ENCODE data around the gene PFDN6.
A peak's percentile ranks its signal among the peaks of the same experiment; 100 is the strongest.
"Not testable (repeated sequence)": the region's sequence is repeated elsewhere in the genome, so short reads cannot be mapped to it uniquely, and the experiment has no call there.

The PFDN6 gene

DNA sequence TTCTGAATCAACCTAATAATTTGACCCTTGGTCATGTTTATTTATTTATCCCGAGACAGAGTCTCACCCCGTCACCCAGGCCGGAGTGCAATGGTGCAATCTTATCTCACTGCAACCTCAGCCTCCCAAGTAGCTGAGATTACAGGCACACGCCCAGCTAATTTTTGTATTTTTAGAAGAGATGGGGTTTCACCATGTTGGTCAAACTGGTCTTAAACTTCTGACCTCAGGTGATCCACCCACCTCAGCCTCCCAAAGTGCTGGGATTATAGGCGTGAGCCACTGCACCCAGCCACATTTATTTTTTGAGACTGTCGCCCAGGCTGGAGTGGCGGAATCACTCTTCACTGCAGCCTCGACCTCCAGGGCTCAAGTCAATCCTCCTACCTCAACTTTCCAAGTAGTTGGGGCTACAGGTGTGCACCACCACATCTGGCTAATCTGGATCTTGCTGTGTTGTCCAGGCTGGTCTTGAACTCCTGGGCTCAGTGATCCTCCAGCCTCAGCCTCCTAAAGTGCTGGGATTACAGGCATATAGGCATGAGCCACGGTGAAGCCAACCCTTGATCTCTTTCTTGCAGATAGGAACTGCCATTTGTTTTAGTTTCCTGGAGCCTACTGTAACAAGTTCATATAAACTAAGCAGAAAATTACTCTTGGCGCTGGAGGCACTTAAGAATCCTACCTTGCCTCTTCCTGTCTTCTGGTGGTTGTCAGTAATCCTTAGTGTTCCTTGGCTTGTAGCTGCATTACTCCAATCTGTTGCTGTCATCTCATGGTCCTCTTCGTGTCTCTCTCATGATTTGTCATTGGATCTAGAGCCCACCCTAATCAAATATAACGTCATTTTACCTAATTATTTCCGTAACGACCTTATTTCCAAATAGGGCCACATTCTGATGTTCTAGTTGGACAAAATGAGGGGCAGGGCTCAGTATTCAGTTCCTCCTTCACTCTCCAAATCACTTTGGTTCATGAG lies 15.2 kb upstream of the PFDN6 start:
- DNase-seq: no peak

DNA sequence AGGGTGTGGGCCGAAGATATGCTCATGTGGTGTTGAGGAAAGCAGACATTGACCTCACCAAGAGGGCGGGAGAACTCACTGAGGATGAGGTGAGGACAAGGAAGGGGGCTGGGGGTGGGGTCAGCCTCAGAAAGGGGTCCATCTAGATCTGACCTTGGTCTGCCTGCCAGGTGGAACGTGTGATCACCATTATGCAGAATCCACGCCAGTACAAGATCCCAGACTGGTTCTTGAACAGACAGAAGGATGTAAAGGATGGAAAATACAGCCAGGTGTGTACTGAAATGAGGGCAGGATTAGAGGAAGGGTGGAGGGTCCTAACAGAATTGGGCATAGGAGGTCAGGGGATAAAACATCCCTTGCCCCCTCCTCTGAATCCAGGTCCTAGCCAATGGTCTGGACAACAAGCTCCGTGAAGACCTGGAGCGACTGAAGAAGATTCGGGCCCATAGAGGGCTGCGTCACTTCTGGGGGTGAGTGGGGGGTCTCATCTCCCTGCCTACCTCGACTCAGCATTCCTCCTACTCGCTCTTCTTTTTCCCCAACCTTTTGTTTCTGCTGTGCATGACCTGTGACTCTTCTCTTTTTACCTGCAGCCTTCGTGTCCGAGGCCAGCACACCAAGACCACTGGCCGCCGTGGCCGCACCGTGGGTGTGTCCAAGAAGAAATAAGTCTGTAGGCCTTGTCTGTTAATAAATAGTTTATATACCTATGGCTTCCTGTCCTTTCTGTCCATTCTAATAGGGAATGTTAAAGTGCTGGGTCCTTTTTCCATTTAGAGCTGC lies 13.4 kb upstream of the PFDN6 start:
- DNase-seq: not testable (repeated sequence)

DNA sequence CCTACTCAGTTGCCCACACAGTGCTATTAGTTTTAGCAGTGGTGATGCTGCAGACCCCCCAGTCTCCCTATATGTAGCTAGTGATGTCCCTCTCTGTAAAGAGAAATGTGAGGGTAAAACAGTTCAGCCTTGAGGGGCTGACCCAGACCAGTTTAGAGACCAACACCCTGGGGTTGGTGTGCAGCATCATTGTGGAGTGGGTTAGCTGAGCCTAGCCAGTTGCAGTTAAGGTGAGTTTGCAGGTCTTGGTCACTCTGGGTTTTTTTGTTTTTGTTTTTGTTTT lies 12.9 kb upstream of the PFDN6 start:
- DNase-seq: no peak

DNA sequence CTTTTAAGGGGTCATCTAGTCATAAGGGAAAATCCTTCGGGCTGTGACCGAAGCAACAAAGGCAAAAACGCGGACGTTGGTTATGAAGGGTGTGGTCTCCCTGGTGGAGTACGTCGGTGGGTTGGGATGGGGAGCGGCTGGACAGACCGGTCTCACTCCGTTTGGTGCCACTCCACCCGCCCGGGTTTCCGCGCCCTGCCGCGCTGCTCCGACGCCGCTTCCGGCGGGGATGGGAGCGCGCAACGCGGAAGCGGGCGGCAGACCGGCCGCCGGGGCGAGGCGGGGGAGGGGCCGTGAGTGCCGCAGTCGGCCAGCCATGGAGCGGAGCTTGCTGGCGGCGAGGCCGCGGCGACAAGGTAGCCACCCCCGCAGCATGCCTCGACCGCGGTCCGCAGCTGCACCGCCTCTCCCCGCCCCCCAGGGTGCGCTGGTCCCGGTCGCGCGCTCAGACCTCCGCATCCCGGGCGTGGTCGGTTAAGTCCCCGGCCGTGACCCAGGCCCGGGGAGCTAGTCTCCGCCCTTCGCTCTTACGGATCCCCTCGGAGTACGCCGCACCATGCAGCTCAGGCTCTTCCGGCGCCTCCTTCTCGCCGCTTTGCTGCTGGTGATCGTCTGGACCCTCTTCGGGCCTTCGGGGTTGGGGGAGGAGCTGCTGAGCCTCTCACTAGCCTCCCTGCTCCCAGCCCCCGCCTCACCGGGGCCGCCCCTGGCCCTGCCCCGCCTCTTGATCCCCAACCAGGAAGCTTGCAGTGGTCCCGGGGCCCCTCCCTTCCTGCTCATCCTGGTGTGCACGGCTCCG lies 12.3 kb upstream of the PFDN6 start, which contains the start of gene B3GALT4:
TSS of gene B3GALT4 (plus strand) at position 260 of the 799 bp plus-strand sequence. CDS start at position 557, 297 bp downstream.
- peak in 44 of 51 donors; percentile 9 to 80 (median 48) for DNase-seq

GRCh38 chr6:33277663-33278391 lies 11.6 kb upstream of the PFDN6 start:
- DNase-seq: peak in 1 of 51 donors; percentile 22

DNA sequence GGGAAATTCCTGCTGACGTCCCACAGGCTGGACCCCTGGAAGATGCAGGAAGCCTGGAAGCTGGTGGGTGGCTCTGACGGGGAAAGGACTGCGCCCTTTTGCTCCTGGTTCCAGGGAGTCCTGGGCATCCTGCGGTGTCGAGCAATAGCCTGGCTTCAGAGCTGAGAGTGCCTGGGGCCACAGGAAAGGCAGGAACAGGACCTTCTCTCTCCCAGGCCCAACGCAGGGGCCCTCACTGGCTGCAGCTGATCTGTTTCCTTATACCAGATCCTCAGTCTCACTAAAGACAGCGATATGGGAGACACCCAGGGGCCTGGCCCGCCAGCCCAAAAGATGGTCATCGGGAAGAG lies 11.0 kb upstream of the PFDN6 start:
- DNase-seq: no peak

- no peak for DNase-seq
These were observed 10.6 kb upstream of the PFDN6 start for GRCh38 chr6:33278810-33279209.

- no peak for DNase-seq
These were observed 10.1 kb upstream of the PFDN6 start for GRCh38 chr6:33279257-33279695.

DNA sequence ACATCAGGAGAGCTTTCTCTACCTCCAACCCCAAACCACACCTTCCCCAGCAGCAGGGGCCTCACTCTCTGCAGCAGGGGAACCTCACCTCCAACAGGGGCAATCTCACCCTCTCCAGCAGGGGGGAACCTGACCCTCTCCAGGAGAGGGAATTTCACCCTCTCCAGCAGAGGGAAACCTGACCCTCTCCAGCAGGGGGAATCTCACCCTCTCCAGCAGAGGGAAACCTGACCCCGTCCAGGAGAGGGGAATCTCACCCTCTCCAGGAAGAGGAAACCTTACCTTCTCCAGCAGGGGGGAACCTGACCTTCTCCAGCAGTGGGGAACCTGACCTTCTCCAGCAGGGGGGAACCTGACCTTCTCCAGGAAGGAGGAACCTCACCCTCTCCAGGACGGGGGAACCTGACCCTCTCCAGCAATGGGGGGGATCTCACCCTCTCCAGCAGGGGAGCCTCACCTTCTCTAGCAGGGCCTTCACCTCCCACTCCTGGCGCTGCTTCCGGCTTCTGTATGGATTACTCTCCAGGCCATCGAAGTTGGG lies 9.4 kb upstream of the PFDN6 start:
- no peak for DNase-seq

GRCh38 chr6:33280539-33280938 lies 8.9 kb upstream of the PFDN6 start:
- no peak for DNase-seq

DNA sequence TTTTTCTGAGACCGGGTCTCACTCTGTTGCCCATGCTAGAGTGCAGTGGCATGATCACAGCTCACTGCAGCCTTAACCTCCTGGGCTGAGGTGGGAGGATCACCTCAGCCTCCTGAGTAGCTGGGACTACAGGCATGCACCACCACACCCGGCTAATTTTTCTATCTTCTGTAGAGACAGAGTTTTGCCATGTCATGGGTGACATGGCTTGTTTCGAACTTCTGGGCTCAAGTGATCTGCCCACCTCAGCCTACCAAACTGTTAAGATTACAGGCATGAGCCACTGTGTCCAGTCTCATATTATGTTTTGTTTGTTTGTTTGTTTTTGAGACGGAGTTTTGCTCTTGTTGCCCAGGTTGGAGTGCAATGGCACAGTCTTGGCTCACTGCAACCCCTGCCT lies 4.2 kb upstream of the PFDN6 start:
- not testable (repeated sequence) for DNase-seq

DNA sequence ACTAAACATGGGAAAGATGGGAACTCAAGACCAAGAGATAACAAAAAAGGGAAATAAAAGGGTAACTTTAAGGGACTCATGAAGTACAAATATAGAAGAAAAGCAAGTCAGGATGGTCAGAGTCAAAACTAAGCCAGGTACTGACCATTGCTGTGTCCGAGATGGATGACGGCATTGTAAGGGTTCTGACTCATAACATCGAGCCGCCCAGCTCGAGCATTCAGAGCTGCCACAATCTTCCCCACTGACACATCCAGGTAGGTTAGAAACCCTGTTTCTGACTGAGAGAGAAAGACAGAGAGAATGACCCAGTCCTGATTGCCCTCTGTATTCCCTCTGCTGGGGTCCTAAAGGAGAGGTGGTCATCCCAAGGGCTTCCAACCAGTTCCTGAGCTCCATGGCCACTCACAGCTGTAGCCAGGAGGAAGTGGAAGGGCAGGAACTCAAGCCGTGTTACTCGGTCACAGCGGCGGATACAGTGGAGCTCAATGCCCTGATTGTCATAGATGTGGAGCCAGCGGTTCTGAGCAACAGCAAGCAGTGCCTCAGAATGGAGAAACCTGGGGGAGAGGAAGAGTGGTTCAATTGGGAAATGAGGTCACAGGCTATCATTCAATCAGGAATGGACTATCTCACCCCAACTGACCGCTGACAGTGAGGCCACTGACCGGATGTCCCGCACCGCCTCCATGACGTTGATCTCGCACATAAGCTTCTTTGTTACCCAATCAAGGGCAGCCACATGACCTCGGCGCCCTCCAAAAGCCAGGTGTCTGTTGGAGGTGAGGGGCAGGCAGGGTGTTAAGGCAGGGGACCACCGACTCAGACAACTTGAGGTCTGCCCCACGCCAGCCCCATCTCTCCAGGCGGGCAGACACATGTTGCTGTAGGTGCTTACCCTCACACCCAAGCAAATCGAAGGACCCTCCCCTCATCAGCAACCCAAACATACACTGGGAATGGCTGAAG lies 2.2 kb upstream of the PFDN6 start:
- DNase-seq: no peak

- no peak for DNase-seq
These were observed 1.1 kb upstream of the PFDN6 start for GRCh38 chr6:33288141-33288920.

- no peak for DNase-seq
These were observed 449 bp downstream of the PFDN6 start for GRCh38 chr6:33289784-33290315.

- no peak for DNase-seq
These were observed 1.1 kb downstream of the PFDN6 start for GRCh38 chr6:33290459-33290858.

DNA sequence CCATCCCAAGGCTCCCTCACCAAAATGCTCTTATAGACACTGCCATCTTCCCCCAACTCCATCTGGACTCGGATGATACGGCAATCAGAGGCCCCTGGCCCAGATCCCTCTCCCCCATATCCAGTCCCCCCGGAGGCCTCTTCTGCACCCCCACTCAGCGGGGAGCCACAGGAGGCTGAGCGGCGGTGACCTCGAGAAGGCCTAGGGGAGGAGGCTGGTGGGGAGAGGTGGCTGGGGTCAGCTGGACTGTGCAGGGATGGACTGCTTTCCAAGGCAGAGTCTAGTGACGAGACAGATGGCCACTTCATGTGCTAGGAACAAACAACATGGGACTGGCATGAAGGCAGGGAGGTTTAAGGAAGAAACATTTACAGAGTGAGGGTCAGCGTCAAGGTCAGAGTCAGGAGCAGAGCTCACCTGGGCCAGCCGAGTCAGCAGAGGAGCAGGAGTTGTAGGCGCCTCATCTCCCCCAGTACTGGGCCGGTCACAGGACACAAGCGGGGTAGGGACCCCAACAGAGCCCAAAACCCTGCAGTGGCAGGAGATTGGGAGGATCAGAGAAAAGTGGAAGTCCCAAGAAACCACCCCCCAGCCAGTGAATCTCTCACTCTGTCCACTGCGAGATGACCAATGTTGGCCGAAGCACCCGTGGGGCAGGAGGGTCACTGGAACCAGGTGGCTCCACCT lies 3.7 kb downstream of the PFDN6 start:
- no peak for DNase-seq

DNA sequence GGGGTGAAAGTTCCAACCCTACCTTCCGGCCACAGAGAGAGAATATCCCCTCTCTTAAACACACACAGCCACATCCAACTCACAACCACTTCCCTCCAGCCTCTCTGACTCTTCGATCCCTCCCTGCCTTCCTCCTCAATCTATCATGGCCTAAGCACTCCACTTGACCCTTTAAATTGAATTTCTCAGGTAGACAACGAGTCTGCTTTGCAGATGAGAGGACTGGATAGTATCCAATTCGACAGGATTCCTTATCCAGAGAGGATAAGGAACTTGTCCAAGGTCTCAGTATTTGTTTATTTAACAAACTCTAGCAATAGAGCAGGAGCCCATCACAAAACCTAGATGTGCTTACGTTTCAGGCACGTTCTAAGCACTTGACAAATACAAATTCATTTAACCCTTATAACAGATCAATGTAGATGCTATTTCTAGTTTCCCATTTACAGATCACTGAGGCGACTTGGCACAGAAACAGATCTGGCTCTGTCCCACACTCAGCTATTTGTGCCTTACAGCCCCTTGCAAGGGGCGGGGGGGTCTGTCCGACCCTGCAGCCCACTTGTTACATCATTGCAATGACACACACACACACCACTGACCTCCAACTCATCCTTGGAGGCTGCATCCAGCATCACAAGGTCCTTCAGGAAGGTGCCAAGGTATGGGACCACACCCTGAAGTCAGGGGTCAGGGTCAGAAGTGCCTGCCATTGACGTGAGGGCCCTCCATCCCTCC lies 4.9 kb downstream of the PFDN6 start:
- no peak for DNase-seq
